ENCODE measurements around the gene MGMT. TPM values are rescaled to one million over a fixed set of nuclear protein-coding genes. Genes with fewer than 3 reads are reported as not detected.

Gene MGMT
- total and polyA plus RNA-seq, 2 of the 4 experiments (the other 2 are of a cell fraction), result 11.5 to 17.8 TPM

DNA sequence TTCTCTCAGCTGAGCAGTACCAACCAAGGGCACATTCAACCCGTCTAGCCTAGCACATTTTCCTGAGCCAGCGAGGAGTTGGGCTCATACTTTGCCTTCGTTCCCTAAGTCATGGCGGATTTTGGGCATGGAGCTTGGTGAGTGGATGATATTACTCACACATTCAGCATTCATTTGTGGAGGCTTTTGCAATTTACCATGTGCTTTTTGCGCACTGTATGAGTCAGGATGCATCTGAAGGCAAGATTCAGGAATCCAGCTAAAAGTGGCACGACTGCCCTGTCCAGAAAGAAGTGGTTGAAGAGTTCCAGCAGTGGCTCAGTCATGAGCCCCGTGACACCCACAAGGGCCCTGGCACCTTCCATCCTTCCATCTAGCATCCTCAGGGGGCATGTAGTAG, 24.2 kb upstream of the MGMT start:
- TF ChIP-seq MAZ (IDR thresholded peaks at IDR 0.05; ENCODE audit: borderline replicate concordance, low read depth, low read length), result no peak
- TF ChIP-seq CEBPB (IDR thresholded peaks at IDR 0.05; ENCODE audit: low read depth, low read length), result no peak
- no peak for TF ChIP-seq MAFK (IDR thresholded peaks at IDR 0.05; ENCODE audit: low read depth, low read length)
- no peak for TF ChIP-seq FOS (IDR thresholded peaks at IDR 0.05; ENCODE audit: low read depth, low read length)
- TF ChIP-seq, protein P1, sequence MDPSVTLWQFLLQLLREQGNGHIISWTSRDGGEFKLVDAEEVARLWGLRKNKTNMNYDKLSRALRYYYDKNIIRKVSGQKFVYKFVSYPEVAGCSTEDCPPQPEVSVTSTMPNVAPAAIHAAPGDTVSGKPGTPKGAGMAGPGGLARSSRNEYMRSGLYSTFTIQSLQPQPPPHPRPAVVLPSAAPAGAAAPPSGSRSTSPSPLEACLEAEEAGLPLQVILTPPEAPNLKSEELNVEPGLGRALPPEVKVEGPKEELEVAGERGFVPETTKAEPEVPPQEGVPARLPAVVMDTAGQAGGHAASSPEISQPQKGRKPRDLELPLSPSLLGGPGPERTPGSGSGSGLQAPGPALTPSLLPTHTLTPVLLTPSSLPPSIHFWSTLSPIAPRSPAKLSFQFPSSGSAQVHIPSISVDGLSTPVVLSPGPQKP (IDR thresholded peaks at IDR 0.05; ENCODE audit: borderline replicate concordance, low read depth, low read length), result no peak
- no peak for TF ChIP-seq CHD1 (IDR thresholded peaks at IDR 0.05; ENCODE audit: low read depth, low read length)
- H3K9me1 ChIP-seq (ENCODE audit: insufficient read depth, low read length), result no peaks in the 10 kb centered on the region
- intact Hi-C loops (cut with micrococcal nuclease) (no loop called here), in situ Hi-C loops (cut with MboI; ENCODE audit: low sequenced_read_pairs) (no loop called here), dilution Hi-C loops (cut with HindIII; ENCODE audit: low sequenced_read_pairs, unreplicated experiment) (no loop called here)
- no peak overlapping the region for H3K23ac ChIP-seq (ENCODE audit: low read depth, low read length)
- WGBS, 2 experiments (ENCODE audit: extremely low coverage in 2 of 2, insufficient read length in 1 of 2), result no CpG with 5 or more reads among the region's 7 CpGs
- H3K18ac ChIP-seq (ENCODE audit: low read depth, low read length), result no peak overlapping the region
- no TSS peak for BruUV-seq (replicated peaks)
- H4K8ac ChIP-seq (ENCODE audit: low read depth in 2 of 2, low read length in 2 of 2), result no peak overlapping the region
- H2BK120ac ChIP-seq (ENCODE audit: low read depth, low read length), result no peak overlapping the region
- H3K9me3 ChIP-seq (ENCODE audit: control insufficient read depth, insufficient read depth, low read length), result peaks cover 6% of the 10 kb centered on the region; the same call in 1 of the 2 replicates
- no peaks in the 10 kb centered on the region; the same call in 1 of the 2 replicates for H3K27me3 ChIP-seq (ENCODE audit: control insufficient read depth, insufficient read depth, low read length)
- no peak overlapping the region for H3K4ac ChIP-seq (ENCODE audit: low read depth, low read length)
- no peak overlapping the region for H3K27ac ChIP-seq (ENCODE audit: insufficient read depth, low read length)
- no peaks in the 10 kb centered on the region for H3K36me3 ChIP-seq (ENCODE audit: control insufficient read depth, insufficient read depth, low read length)
- H4K20me1 ChIP-seq (ENCODE audit: insufficient read depth, low read length), result no peaks in the 10 kb centered on the region
- H2AK9ac ChIP-seq (replicated peaks; ENCODE audit: low read depth, low read length, poor library complexity), result no peak overlapping the region
- no peak overlapping the region for H3K4me3 ChIP-seq (ENCODE audit: insufficient read depth, low read depth, low read length)
- no peak overlapping the region for H3K56ac ChIP-seq (ENCODE audit: extremely low read depth, insufficient read depth, low read length)
- H2BK20ac ChIP-seq (ENCODE audit: low read depth, low read length), result no peak overlapping the region
- no peak overlapping the region for H4K5ac ChIP-seq (ENCODE audit: low read depth, low read length)
- no peak overlapping the region for H2AK5ac ChIP-seq (ENCODE audit: low read depth, low read length)
- no peak overlapping the region for H2BK15ac ChIP-seq (ENCODE audit: low read depth, low read length)
- H3K9ac ChIP-seq (ENCODE audit: low read depth, low read length), result no peak overlapping the region
- ChIA-PET CTCF (no interaction called here), POLR2A (ENCODE audit: unreplicated experiment) (interaction anchor here (0.7 kb wide), 1 partner anchor 10 kb away, joined by 3 read pairs; no protein-coding TSS in a partner anchor)
- DNase-seq (no peak), ATAC-seq (ENCODE audit: low read depth) (peak; percentile 17)
- no peaks in the 10 kb centered on the region for H3K4me1 ChIP-seq (ENCODE audit: control insufficient read depth, insufficient read depth, low read length)
- no peak overlapping the region for H3K4me2 ChIP-seq (ENCODE audit: low read depth, low read length)
- H4K91ac ChIP-seq (ENCODE audit: insufficient read depth, low read depth, low read length), result no peak overlapping the region
- no peak overlapping the region for H3K14ac ChIP-seq (replicated peaks; ENCODE audit: low read depth, low read length)
- no peaks in the 10 kb centered on the region for H3K79me1 ChIP-seq (ENCODE audit: low read depth in 1 of 2, low read length in 2 of 2)
- no peak overlapping the region for H2BK5ac ChIP-seq (ENCODE audit: low read depth, low read length, poor library complexity, severe bottlenecking)
- no peak overlapping the region for H2AFZ ChIP-seq (replicated peaks; ENCODE audit: low read length, poor library complexity)

All from IMR-90 (cell line).